ENCODE data around the gene ASH1L. TPM values are rescaled to one million over a fixed set of nuclear protein-coding genes. Genes with fewer than 3 reads are reported as not detected.

ASH1L gene
- total and polyA plus RNA-seq, 2 donors (not counting 3 experiments of a cell fraction or from before 2014, with no cell fraction given): 11.6 to 29.2 TPM

DNA sequence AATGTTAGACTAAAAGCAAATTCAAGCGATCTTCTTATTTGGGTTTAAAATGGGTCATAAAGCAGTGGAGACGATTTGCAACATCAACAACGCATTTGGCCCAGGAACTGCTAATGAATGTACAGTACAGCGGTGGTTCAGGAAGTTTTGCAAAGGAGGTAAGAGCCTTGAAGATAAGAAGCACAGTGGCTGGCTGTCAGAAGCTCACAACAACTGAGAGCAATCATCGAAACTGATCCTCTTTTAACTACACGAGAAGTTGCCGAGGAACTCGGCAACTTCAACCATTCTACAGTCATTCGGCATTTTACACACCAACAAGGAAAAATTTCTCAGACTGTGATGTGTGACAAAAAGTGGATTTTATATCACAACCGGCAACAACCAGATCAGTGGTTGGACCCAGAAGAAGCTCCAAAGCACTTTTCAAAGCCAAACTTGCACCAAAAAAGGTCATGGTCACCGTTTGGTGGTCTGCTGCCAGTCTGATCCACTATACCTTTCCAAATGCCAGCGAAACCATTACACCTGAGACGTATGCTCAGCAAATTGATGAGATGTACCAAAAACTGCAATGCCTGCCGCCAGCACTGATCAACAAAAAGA is 47.9 kb downstream of the ASH1L start:
- Histone ChIP-seq H4K20me1 (replicated peaks; ENCODE audit: control insufficient read depth, extremely low read depth, insufficient read depth, low read length) (peaks cover 6% of the 10 kb centered on the region), H3K36me3 (ENCODE audit: control insufficient read depth in 2 of 2, extremely low read depth in 1 of 2, insufficient read depth in 2 of 2, low read length in 2 of 2) (no peaks in the 10 kb centered on the region), H3K79me2 (ENCODE audit: control insufficient read depth, insufficient read depth, low read length) (peaks cover 29% of the 10 kb centered on the region), H3K4me3 (replicated peaks in 1 of 3; ENCODE audit: insufficient read depth in 1 of 3, low read depth in 1 of 3, low read length in 3 of 3) (no peak overlapping the region), H2AFZ (ENCODE audit: low read depth, low read length) (no peak overlapping the region), H3K4me1 (ENCODE audit: control insufficient read depth, extremely low read depth, insufficient read depth, low read length) (no peaks in the 10 kb centered on the region), H3K9me3 (replicated peaks; ENCODE audit: control insufficient read depth, insufficient read depth, low read length) (no peaks in the 10 kb centered on the region), H3K27me3 (ENCODE audit: control insufficient read depth in 2 of 2, insufficient read depth in 2 of 2, low read length in 2 of 2) (no peaks in the 10 kb centered on the region), H3K9ac (replicated peaks; ENCODE audit: extremely low read depth, insufficient read depth, low read length) (no peak overlapping the region), H3K9me1 (replicated peaks; ENCODE audit: control insufficient read depth, extremely low read depth, insufficient read depth, low read length) (peaks cover 2% of the 10 kb centered on the region), H3K27ac (ENCODE audit: insufficient read depth, low read depth, low read length) (no peak overlapping the region), H3K4me2 (ENCODE audit: insufficient read depth, low read length) (no peak overlapping the region)
- TF ChIP-seq GATA2 (IDR thresholded peaks at IDR 0.05; ENCODE audit: insufficient read depth, insufficient read length, low read depth, low read length) (no peak), POLR2A (IDR thresholded peaks at IDR 0.05; ENCODE audit: low read depth, low read length) (no peak), POLR2AphosphoS5 (IDR thresholded peaks at IDR 0.05; ENCODE audit: insufficient read depth, low read depth, low read length) (no peak), MYC (IDR thresholded peaks at IDR 0.05; ENCODE audit: low read depth, low read length) (no peak), EZH2 (IDR thresholded peaks at IDR 0.05; ENCODE audit: borderline replicate concordance, low read depth, low read length, severe bottlenecking) (no peak), FOS (IDR thresholded peaks at IDR 0.05; ENCODE audit: borderline replicate concordance, insufficient read depth, low read length) (no peak), JUN (IDR thresholded peaks at IDR 0.05; ENCODE audit: borderline replicate concordance, insufficient read depth, insufficient read length, low read depth) (no peak), CTCF (IDR thresholded peaks at IDR 0.05; ENCODE audit: extremely low read depth in 1 of 2, insufficient read depth in 1 of 2, low read depth in 1 of 2, low read length in 2 of 2) (no peak)
- TF ChIP-seq, protein P1, sequence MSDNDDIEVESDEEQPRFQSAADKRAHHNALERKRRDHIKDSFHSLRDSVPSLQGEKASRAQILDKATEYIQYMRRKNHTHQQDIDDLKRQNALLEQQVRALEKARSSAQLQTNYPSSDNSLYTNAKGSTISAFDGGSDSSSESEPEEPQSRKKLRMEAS (IDR thresholded peaks at IDR 0.05; ENCODE audit: insufficient read depth, insufficient read length): no peak
- FAIRE-seq (no peak), DNase-seq (ENCODE audit: low read depth, low spot score) (no peak)
- intact Hi-C loops (cut with micrococcal nuclease) (no loop called here), dilution Hi-C loops (cut with MboI; ENCODE audit: extremely low pct_ligation_motif_present, low sequenced_read_pairs) (no loop called here)
- ChIA-PET CTCF (interaction anchor here (0.6 kb wide), 1 partner anchor 24 kb away, joined by 3 read pairs; no protein-coding TSS in a partner anchor), POLR2A (no interaction called here)
- no TSS peak for BruUV-seq (replicated peaks)

Data from endothelial cell of umbilical vein (primary cell).